Esophagus mucosa (tissue), 1 donor: ENCODE measurements around the gene MED4. TPM values are rescaled to one million over a fixed set of nuclear protein-coding genes. Genes with fewer than 3 reads are reported as not detected.
A peak's percentile ranks its signal among the peaks of the same experiment; 100 is the strongest.

Experiments used
- ATAC-seq: fragments of 200-7000 bp; cut with Tn5 transposase; one replicate; pipeline ENCODE4 v1.9.1; 2020
- total RNA-seq: library from RNA; stranded (reverse); gene quantifications from one replicate; pipeline ENCODE4 v1.2.4, GENCODE V29; 2023
- donor health status: DM: yes; HTN: yes; CAD: no.

The MED4 gene
- total RNA-seq, 1 donor from 2014 or later: 34.2 TPM

GRCh38 chr13:48029859-48030258 lies 65.0 kb downstream of the MED4 start:
- ATAC-seq: no peak

- ATAC-seq: peak; percentile 83
These were observed 66.8 kb downstream of the MED4 start for GRCh38 chr13:48028066-48028465.

Other genes starting within 250 kb of the MED4 start
- gene SUCLA2, start 93.8 kb downstream of the MED4 start, total RNA-seq: 31.8 TPM
- gene NUDT15, start 57.4 kb downstream of the MED4 start, total RNA-seq: 20.5 TPM
- 626 TPM for gene ITM2B, start 138.1 kb upstream of the MED4 start, total RNA-seq
- 36.1 TPM for gene RB1, start 208.6 kb upstream of the MED4 start, total RNA-seq